OCI-LY3 (cell line): ENCODE results near the gene UQCC3.

Source experiments
- CTCF ChIP-seq: fragments of 200-600, 300-600 bp; sonication (generic); IDR thresholded peaks from 2 replicates; pipeline ENCODE4 v1.5.1; 2014; ENCODE audit warnings: antibody characterized with exemption, low read length, low read depth
- EZH2phosphoT487 ChIP-seq: fragments of 200-600 bp; shearing (Covaris generic); IDR thresholded peaks from 2 replicates; pipeline ENCODE4 v1.6.1; 2018; ENCODE audit warnings: antibody characterized with exemption, mixed run types, low read depth

- TF ChIP-seq CTCF (no peak), EZH2phosphoT487 (no peak)
Observed at GRCh38 chr11:62648185-62648966, 23.1 kb upstream of the UQCC3 start.
